A673 (cell line): ENCODE measurements around the gene ANO1. TPM values are rescaled to one million over a fixed set of nuclear protein-coding genes. Genes with fewer than 3 reads are reported as not detected.

Source experiments
- BruUV-seq: library from RNA; stranded (reverse); fragments of 400-500 nt; replicated peaks from 2 replicates; lab custom pipeline; 2021; lab: Mats Ljungman, UMichigan
- CTCF ChIA-PET: fragments of 300-600 bp; sonication (Branson Sonifier 250); formaldehyde crosslinking; loops from one replicate; lab custom pipeline; 2022; ENCODE audit warnings: antibody characterized with exemption; lab: Charles Lee
- POLR2A ChIA-PET: fragments of 300-600 bp; sonication (Branson Sonifier 250); formaldehyde crosslinking; loops from one replicate; lab custom pipeline; 2022; ENCODE audit warnings: antibody characterized with exemption; ENCODE audit not compliant: low non-redundant PET; lab: Charles Lee
- DNase-seq: peaks from one replicate; pipeline ENCODE4 v3.0.0-alpha.2; 2015; ENCODE audit warnings: low spot score
- H3K27ac ChIP-seq: fragments of 200-600 bp; sonication (generic); 2 replicates; pipeline ENCODE4 v1.5.1; 2016; ENCODE audit warnings: mixed run types, low read depth, mild to moderate bottlenecking, mixed read lengths, antibody characterized with exemption, low read length; ENCODE audit not compliant: poor library complexity, severe bottlenecking
- H3K27me3 ChIP-seq: fragments of 200-600 bp; sonication (generic); replicated peaks from 2 replicates; pipeline ENCODE4 v1.6.1; 2017; ENCODE audit warnings: mixed run types, low read depth, mild to moderate bottlenecking, mixed read lengths, antibody characterized with exemption, low read length; ENCODE audit not compliant: insufficient read depth, poor library complexity
- H3K36me3 ChIP-seq: fragments of 200-600 bp; sonication (generic); 2 replicates; pipeline ENCODE4 v1.6.1; 2016; ENCODE audit warnings: mixed run types, mild to moderate bottlenecking, mixed read lengths, antibody characterized with exemption, low read length; ENCODE audit not compliant: insufficient read depth, poor library complexity, severe bottlenecking
- H3K4me1 ChIP-seq: fragments of 200-600 bp; sonication (generic); 2 replicates; pipeline ENCODE4 v1.6.1; 2017; ENCODE audit warnings: mixed run types, mild to moderate bottlenecking, mixed read lengths, antibody characterized with exemption, low read length; ENCODE audit not compliant: insufficient read depth, poor library complexity, severe bottlenecking
- H3K4me3 ChIP-seq: fragments of 200-600 bp; sonication (generic); 2 replicates; pipeline ENCODE4 v1.5.1; 2016; ENCODE audit warnings: low read depth, mixed run types, mild to moderate bottlenecking, mixed read lengths, low read length; ENCODE audit not compliant: poor library complexity, severe bottlenecking
- H3K9me3 ChIP-seq: fragments of 200-600 bp; sonication (generic); 2 replicates; pipeline ENCODE4 v1.6.1; 2016; ENCODE audit warnings: mixed run types, low read depth, mild to moderate bottlenecking, mixed read lengths, antibody characterized with exemption, low read length; ENCODE audit not compliant: poor library complexity, severe bottlenecking
- EZH2 ChIP-seq: fragments of 200-600 bp; sonication (generic); IDR thresholded peaks from 2 replicates; pipeline ENCODE4 v1.6.1; 2017; ENCODE audit warnings: borderline replicate concordance, low read depth, mild to moderate bottlenecking, mixed read lengths, antibody characterized with exemption, low read length; ENCODE audit not compliant: poor library complexity, severe bottlenecking
- intact Hi-C: fragments of 100-400 bp; cut with micrococcal nuclease; formaldehyde crosslinking; loops from one replicate; pipeline ENCODE4 v1.10.0; 2022; ENCODE audit not compliant: unreplicated experiment
- total RNA-seq: library from RNA; stranded (reverse); gene quantifications from 2 replicates; pipeline ENCODE4 v1.2.3, GENCODE V29; 2021
- TF ChIP-seq, protein P1 (sequence below): fragments of 300-800, 200-600 bp; sonication (generic); conservative IDR thresholded peaks from 2 replicates; pipeline ENCODE4 v1.5.1; 2017; ENCODE audit warnings: low read depth, mild to moderate bottlenecking, antibody characterized with exemption, low read length, moderate library complexity, mixed read lengths

The ANO1 gene
- total RNA-seq, 1 experiment from 2014 or later: 0.90 TPM

DNA sequence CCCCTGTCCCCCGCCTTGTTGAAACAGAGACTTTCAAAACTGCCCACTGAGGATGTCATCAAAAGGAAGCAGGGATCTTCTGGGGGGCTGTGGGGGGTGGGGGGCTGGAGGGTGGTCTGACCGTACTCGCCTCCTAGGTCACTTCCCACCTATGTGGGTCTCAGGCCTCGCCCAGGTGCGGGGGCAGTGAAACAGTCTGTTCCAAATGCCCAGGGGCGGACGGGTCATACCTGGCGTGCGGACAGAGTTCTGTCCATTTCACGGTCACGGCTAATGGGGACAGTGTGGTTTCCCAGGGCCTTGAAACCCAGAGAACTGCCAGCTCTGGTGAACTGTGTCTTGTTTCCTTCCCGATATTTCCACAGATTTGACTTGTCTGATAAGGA is 27.2 kb downstream of the ANO1 start:
- CTCF ChIA-PET: no interaction called here
- DNase-seq: no peak

DNA sequence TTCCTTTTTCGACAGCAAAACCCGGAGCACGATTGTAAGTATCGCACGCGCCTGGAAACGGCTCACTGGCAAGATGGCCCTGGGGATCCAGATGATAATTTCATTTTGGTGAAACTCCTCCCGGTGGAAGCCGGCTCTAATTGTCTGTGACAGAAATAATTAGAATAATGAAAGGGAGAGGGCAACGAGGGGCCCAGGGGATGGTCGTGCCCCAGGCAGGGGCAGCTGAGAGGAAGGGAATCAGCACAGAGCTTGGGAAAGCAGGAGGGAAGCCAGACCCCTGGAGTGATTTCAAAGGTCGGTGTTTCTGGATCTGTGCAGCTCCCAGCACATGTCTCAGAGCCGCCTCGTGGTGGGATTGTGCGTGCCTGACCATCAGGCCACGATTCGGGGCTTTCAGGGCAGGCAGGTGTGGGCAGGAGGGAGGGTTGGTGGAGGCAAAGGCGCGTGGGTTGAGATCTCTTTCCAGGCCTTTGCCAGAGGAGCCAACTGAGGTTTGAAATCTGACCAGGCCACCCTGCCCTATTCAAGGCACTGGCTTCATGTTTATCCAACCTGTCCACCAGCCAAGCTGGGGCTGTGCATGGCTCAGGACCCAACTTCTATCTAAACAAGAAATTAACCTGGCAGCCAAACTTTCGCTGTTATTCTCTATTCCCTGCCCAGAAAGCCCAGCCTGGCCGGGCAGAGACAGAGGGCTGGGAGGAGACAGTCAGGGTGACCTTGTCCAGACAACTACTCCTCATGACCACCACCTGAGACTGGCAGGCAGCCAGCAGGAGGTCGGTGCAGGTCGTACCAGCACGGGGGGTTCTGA is 27.8 kb downstream of the ANO1 start:
- Histone ChIP-seq H3K9me3 (no peaks in the 10 kb centered on the region), H3K4me3 (no peak overlapping the region), H3K27me3 (no peaks in the 10 kb centered on the region), H3K27ac (no peak overlapping the region), H3K36me3 (no peaks in the 10 kb centered on the region), H3K4me1 (peaks cover 13% of the 10 kb centered on the region)
- CTCF ChIA-PET: no interaction called here
- no TSS peak for BruUV-seq
- POLR2A ChIA-PET: no interaction called here
- TF ChIP-seq, protein P1, sequence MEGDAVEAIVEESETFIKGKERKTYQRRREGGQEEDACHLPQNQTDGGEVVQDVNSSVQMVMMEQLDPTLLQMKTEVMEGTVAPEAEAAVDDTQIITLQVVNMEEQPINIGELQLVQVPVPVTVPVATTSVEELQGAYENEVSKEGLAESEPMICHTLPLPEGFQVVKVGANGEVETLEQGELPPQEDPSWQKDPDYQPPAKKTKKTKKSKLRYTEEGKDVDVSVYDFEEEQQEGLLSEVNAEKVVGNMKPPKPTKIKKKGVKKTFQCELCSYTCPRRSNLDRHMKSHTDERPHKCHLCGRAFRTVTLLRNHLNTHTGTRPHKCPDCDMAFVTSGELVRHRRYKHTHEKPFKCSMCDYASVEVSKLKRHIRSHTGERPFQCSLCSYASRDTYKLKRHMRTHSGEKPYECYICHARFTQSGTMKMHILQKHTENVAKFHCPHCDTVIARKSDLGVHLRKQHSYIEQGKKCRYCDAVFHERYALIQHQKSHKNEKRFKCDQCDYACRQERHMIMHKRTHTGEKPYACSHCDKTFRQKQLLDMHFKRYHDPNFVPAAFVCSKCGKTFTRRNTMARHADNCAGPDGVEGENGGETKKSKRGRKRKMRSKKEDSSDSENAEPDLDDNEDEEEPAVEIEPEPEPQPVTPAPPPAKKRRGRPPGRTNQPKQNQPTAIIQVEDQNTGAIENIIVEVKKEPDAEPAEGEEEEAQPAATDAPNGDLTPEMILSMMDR: no peak
- no peak for TF ChIP-seq EZH2
- DNase-seq: no peak
- intact Hi-C loops: no loop called here

More for the DNA sequence above, 27.2 kb downstream of the ANO1 start:
- H3K36me3 ChIP-seq: no peaks in the 10 kb centered on the region
- H3K4me3 ChIP-seq: no peak overlapping the region
- H3K27ac ChIP-seq: no peak overlapping the region
- no peak for TF ChIP-seq EZH2
- TF ChIP-seq, protein P1: no peak
- POLR2A ChIA-PET: no interaction called here
- BruUV-seq: no TSS peak
- H3K4me1 ChIP-seq: peaks cover 7% of the 10 kb centered on the region
- intact Hi-C loops: no loop called here
- H3K27me3 ChIP-seq: no peaks in the 10 kb centered on the region
- H3K9me3 ChIP-seq: no peaks in the 10 kb centered on the region

DNA sequence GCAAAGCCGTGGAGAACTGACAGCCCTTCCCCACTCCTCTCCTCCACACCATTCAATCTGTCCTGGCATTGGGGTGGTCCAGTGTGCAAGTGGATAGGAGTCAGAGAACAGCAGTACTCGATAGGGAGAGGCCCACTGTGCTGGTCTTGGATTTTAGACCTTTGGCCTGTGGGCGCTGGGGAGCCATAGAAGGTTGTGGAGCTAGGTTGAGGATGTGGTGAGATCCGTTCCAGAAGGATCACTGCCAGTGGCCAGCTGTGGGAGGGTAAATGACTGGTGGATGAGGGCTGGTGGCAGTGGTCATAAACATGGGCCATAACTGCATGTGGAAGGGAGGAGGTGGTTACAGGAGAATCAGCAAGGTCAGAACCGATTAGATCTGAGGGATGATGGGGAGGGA is 28.6 kb downstream of the ANO1 start:
- H3K9me3 ChIP-seq: no peaks in the 10 kb centered on the region
- ChIA-PET POLR2A (no interaction called here), CTCF (no interaction called here)
- no peak overlapping the region for H3K4me3 ChIP-seq
- intact Hi-C loops: no loop called here
- BruUV-seq: no TSS peak
- no peaks in the 10 kb centered on the region for H3K36me3 ChIP-seq
- DNase-seq: no peak
- TF ChIP-seq EZH2: no peak
- TF ChIP-seq, protein P1: no peak
- no peak overlapping the region for H3K27ac ChIP-seq
- no peaks in the 10 kb centered on the region for H3K27me3 ChIP-seq
- H3K4me1 ChIP-seq: peaks cover 21% of the 10 kb centered on the region
